K562 (cell line): ENCODE data around the gene APOA1. TPM values are rescaled to one million over a fixed set of nuclear protein-coding genes. Genes with fewer than 3 reads are reported as not detected.

Experiments used
- ATAC-seq: fragments of 200-7000 bp; cut with Tn5 transposase; 3 replicates; pipeline ENCODE4 v1.9.1; 2020; ENCODE audit warnings: moderate library complexity
- BruUV-seq: library from RNA; stranded (reverse); fragments of 400-500 nt; replicated peaks from 2 replicates; lab custom pipeline; 2021; lab: Mats Ljungman, UMichigan
- CTCF ChIA-PET: fragments of 300-600 bp; formaldehyde crosslinking; extraction: SDS; loops from one replicate; lab custom pipeline; 2021; ENCODE audit warnings: low intra/inter-chr PET ratio; lab: Yijun Ruan, JAX
- POLR2A ChIA-PET: fragments of 300-600, 350-650 bp; sonication (Branson Sonifier 250); formaldehyde crosslinking; extraction: SDS; loops from one replicate; lab custom pipeline; 2021; ENCODE audit warnings: antibody characterized with exemption, inconsistent platforms; lab: Yijun Ruan, JAX
- DNase-seq, 4 experiments: peaks; one replicate each; pipeline versions ENCODE4 v3.0.0 to v3.0.0-alpha.2; 2011 to 2018; ENCODE audit warnings: low spot score in 3 of 4, mixed read lengths in 3 of 4; ENCODE audit errors: extremely low read depth in 1 of 4
- FAIRE-seq: peaks from 2 replicates; lab custom pipeline; 2011; peaks lifted over from hg19 to GRCh38; lab: Jason Lieb, UNC
- H2AFZ ChIP-seq: 2 replicates; pipeline ENCODE4 v1.6.0; 2011; ENCODE audit warnings: low read depth, low read length, control low read depth, inconsistent platforms
- H3K27ac ChIP-seq: fragments of 200-600 bp; 3 replicates; pipeline ENCODE4 v1.8.0; 2011; ENCODE audit warnings: low read depth, mild to moderate bottlenecking, control low read depth, inconsistent platforms, low read length, moderate library complexity, mixed read lengths; ENCODE audit errors: extremely low read depth
- H3K27me3 ChIP-seq, 2 experiments: fragments of 300-600 bp in 1 of 2; 2 replicates in 1 of 2; 3 replicates in 1 of 2; pipeline versions ENCODE4 v1.6.0 to v1.8.0; 2011; ENCODE audit warnings: inconsistent platforms in 2 of 2, low read length in 2 of 2, mild to moderate bottlenecking in 1 of 2, mixed read lengths in 1 of 2, moderate library complexity in 1 of 2; ENCODE audit not compliant: control insufficient read depth in 2 of 2, insufficient read depth in 2 of 2
- H3K36me3 ChIP-seq: fragments of 300-600 bp; 3 replicates; pipeline ENCODE4 v1.8.0; 2011; ENCODE audit warnings: mild to moderate bottlenecking, low read length, inconsistent platforms; ENCODE audit not compliant: control insufficient read depth, insufficient read depth
- H3K4me1 ChIP-seq, 2 experiments: fragments of 200-600 bp in 1 of 2; replicated peaks in 1 of 2; 2 replicates in 1 of 2; 3 replicates in 1 of 2; pipeline versions ENCODE4 v1.5.1 to v1.8.0; 2011; ENCODE audit warnings: inconsistent platforms in 2 of 2, low read length in 2 of 2, mild to moderate bottlenecking in 1 of 2, mixed read lengths in 1 of 2, moderate library complexity in 1 of 2; ENCODE audit not compliant: control insufficient read depth in 2 of 2, insufficient read depth in 2 of 2
- H3K4me2 ChIP-seq: 2 replicates; pipeline ENCODE4 v1.6.1; 2011; ENCODE audit warnings: low read length, control low read depth, inconsistent platforms, mixed read lengths; ENCODE audit not compliant: insufficient read depth
- H3K4me3 ChIP-seq: fragments of 200-600 bp; sonication (generic), shearing (Covaris generic); 2 replicates; pipeline ENCODE4 v1.5.1; 2016; ENCODE audit warnings: control low read depth, inconsistent platforms
- H3K79me2 ChIP-seq: fragments of 200-600 bp; 3 replicates; pipeline ENCODE4 v1.8.0; 2011; ENCODE audit warnings: low read length, inconsistent platforms; ENCODE audit not compliant: control insufficient read depth, insufficient read depth
- H3K9ac ChIP-seq, 2 experiments: 2 replicates each; pipeline versions ENCODE4 v1.6.0 to v1.6.1; 2011; ENCODE audit warnings: low read depth in 2 of 2, low read length in 2 of 2, control low read depth in 1 of 2, inconsistent platforms in 1 of 2, mild to moderate bottlenecking in 1 of 2, mixed read lengths in 1 of 2; ENCODE audit not compliant: insufficient read depth in 1 of 2
- H3K9me1 ChIP-seq: one replicate; pipeline ENCODE4 v1.6.0; 2011; ENCODE audit warnings: inconsistent platforms, mild to moderate bottlenecking, low read length, moderate library complexity; ENCODE audit not compliant: control insufficient read depth, insufficient read depth
- H3K9me3 ChIP-seq: replicated peaks from 2 replicates; pipeline ENCODE4 v1.5.1; 2011; ENCODE audit warnings: low read depth, low read length, inconsistent platforms; ENCODE audit not compliant: control insufficient read depth, insufficient read depth
- H4K20me1 ChIP-seq: replicated peaks from 2 replicates; pipeline ENCODE4 v1.6.1; 2011; ENCODE audit warnings: low read length, inconsistent platforms, mixed read lengths; ENCODE audit not compliant: control insufficient read depth, insufficient read depth
- ADNP ChIP-seq: fragments of 200-800 bp; sonication (Bioruptor generic); IDR thresholded peaks from 2 replicates; pipeline ENCODE4 v1.6.1; 2016; ENCODE audit warnings: missing genetic modification characterization, missing compliant biosample characterization
- BCOR ChIP-seq: fragments of 450-650 bp; IDR thresholded peaks from 2 replicates; pipeline ENCODE4 v1.6.1; 2016
- CBFA2T2 ChIP-seq: fragments of 450-650 bp; conservative IDR thresholded peaks from 2 replicates; pipeline ENCODE4 v1.6.1; 2017; ENCODE audit warnings: mild to moderate bottlenecking
- CBFA2T3 ChIP-seq: fragments of 450-650 bp; IDR thresholded peaks from 2 replicates; pipeline ENCODE4 v1.6.1; 2017
- CBFB ChIP-seq: sonication (generic); formaldehyde crosslinking; IDR thresholded peaks from 2 replicates; pipeline ENCODE4 v1.4.0; 2020; ENCODE audit warnings: mild to moderate bottlenecking, missing genetic modification reagents
- CEBPB ChIP-seq: fragments of 450-650 bp; IDR thresholded peaks from 2 replicates; pipeline ENCODE4 v1.6.1; 2016; ENCODE audit warnings: missing genetic modification characterization, missing compliant biosample characterization
- EGR1 ChIP-seq: fragments of 450-650 bp; conservative IDR thresholded peaks from 2 replicates; pipeline ENCODE4 v1.6.1; 2017; ENCODE audit warnings: mild to moderate bottlenecking
- EZH2 ChIP-seq: IDR thresholded peaks from 2 replicates; pipeline ENCODE4 v1.6.1; 2012; ENCODE audit warnings: low read depth, mild to moderate bottlenecking, inconsistent platforms, low read length, borderline replicate concordance
- L3MBTL2 ChIP-seq: fragments of 450-650 bp; IDR thresholded peaks from 2 replicates; pipeline ENCODE4 v1.6.1; 2016; ENCODE audit warnings: mild to moderate bottlenecking, moderate library complexity
- MEIS2 ChIP-seq: fragments of 450-650 bp; IDR thresholded peaks from 2 replicates; pipeline ENCODE4 v1.6.1; 2014; ENCODE audit warnings: mild to moderate bottlenecking; ENCODE audit not compliant: partially characterized antibody
- MYBL2 ChIP-seq, 2 experiments: fragments of 450-650 bp in 1 of 2; sonication (generic) in 1 of 2; formaldehyde crosslinking in 1 of 2; IDR thresholded peaks; 2 replicates each; pipeline versions ENCODE4 v1.6.1 to v1.8.1; 2017 to 2022; ENCODE audit warnings: borderline replicate concordance in 1 of 2, inconsistent platforms in 1 of 2, low read depth in 1 of 2, mild to moderate bottlenecking in 1 of 2, missing genetic modification reagents in 1 of 2, moderate library complexity in 1 of 2
- MYNN ChIP-seq, 2 experiments: sonication (generic); formaldehyde crosslinking in 1 of 2; IDR thresholded peaks; 2 replicates each; pipeline versions ENCODE4 v1.5.0 to v1.6.1; 2016 to 2020; ENCODE audit warnings: antibody characterized with exemption in 1 of 2, missing genetic modification reagents in 1 of 2
- NELFE ChIP-seq: IDR thresholded peaks from 2 replicates; pipeline ENCODE4 v1.6.1; 2011; ENCODE audit warnings: mild to moderate bottlenecking; ENCODE audit not compliant: insufficient read depth, insufficient read length
- NRF1 ChIP-seq, 2 experiments: fragments of 450-650 bp; IDR thresholded peaks in 1 of 2; conservative IDR thresholded peaks in 1 of 2; 2 replicates each; pipeline ENCODE4 v1.6.1; 2014; ENCODE audit warnings: mild to moderate bottlenecking in 2 of 2
- POLR3G ChIP-seq: IDR thresholded peaks from 2 replicates; pipeline ENCODE4 v1.6.1; 2011; ENCODE audit not compliant: insufficient read length, insufficient replicate concordance; ENCODE audit errors: extremely low read depth
- RCOR1 ChIP-seq, 2 experiments: IDR thresholded peaks; 2 replicates each; pipeline ENCODE4 v1.6.1; 2012; ENCODE audit warnings: low read depth in 2 of 2, low read length in 2 of 2, borderline replicate concordance in 1 of 2, improper control_type of control experiment in 1 of 2
- SMARCA4 ChIP-seq: fragments of 450-650 bp; IDR thresholded peaks from 2 replicates; pipeline ENCODE4 v1.6.1; 2016
- SMARCA5 ChIP-seq: fragments of 450-650 bp; IDR thresholded peaks from 2 replicates; pipeline ENCODE4 v1.6.1; 2016
- TCF3 ChIP-seq: sonication (generic); formaldehyde crosslinking; IDR thresholded peaks from 2 replicates; pipeline ENCODE4 v1.4.0; 2020; ENCODE audit warnings: mild to moderate bottlenecking, missing genetic modification reagents
- TEAD4 ChIP-seq, 2 experiments: sonication (generic) in 1 of 2; formaldehyde crosslinking in 1 of 2; IDR thresholded peaks; 2 replicates each; pipeline versions ENCODE4 v1.6.1 to v1.8.0; 2012 to 2022; ENCODE audit warnings: borderline replicate concordance in 1 of 2, inconsistent platforms in 1 of 2, low read length in 1 of 2, mild to moderate bottlenecking in 1 of 2, missing genetic modification reagents in 1 of 2
- ZBTB7A ChIP-seq: IDR thresholded peaks from 2 replicates; pipeline ENCODE4 v1.6.1; 2011; ENCODE audit warnings: low read depth, mild to moderate bottlenecking, low read length, moderate library complexity, borderline replicate concordance; ENCODE audit not compliant: control insufficient read depth
- ZNF174 ChIP-seq: fragments of 250-450 bp; sonication (Bioruptor Pico); IDR thresholded peaks from 2 replicates; pipeline ENCODE4 v1.4.0; 2020; ENCODE audit warnings: mild to moderate bottlenecking
- ZNF311 ChIP-seq: fragments of 250-450 bp; sonication (Bioruptor Pico); IDR thresholded peaks from 2 replicates; pipeline ENCODE4 v1.4.0; 2020; ENCODE audit warnings: mild to moderate bottlenecking, moderate library complexity
- ZNF75A ChIP-seq: fragments of 450-650 bp; formaldehyde crosslinking; IDR thresholded peaks from 2 replicates; pipeline ENCODE4 v1.4.0; 2020; ENCODE audit warnings: mild to moderate bottlenecking
- WGBS: fragments of 100-300 bp; shearing (Covaris generic); methylation state at CpG from one replicate; pipeline ENCODE4 v1.1.6; 2016; ENCODE audit warnings: low coverage, mixed read lengths; ENCODE audit not compliant: insufficient coverage; ENCODE audit errors: missing lambda C conversion rate; 5-methylcytosine and 5-hydroxymethylcytosine counted together
- in situ Hi-C: fragments of 300-500 bp; cut with MboI; formaldehyde crosslinking; loops from 4 replicates; pipeline ENCODE4 v1.15.0; 2018; ENCODE audit warnings: inconsistent platforms, mixed read lengths
- intact Hi-C: fragments of 100-400 bp; cut with micrococcal nuclease; formaldehyde crosslinking; loops from 2 replicates; pipeline ENCODE4 v1.14.2; 2022
- polyA plus RNA-seq, 8 experiments: library from polyadenylated mRNA; depleted of rRNA in 4 of 8; stranded (reverse) in 5 of 8; unstranded in 3 of 8; fragments of >200 nt; fragmentation: Nextera tagmentation in 2 of 8; fragmentation: Illumina TruSeq in 1 of 8; extraction: Ambion mirVana in 2 of 8; extraction: Trizol in 1 of 8; gene quantifications; 2 replicates each; pipeline versions ENCODE4 v1.2.1 to v1.2.3, GENCODE V29; 2011 to 2014; ENCODE audit warnings: inconsistent platforms in 1 of 8, missing spikeins in 1 of 8
- total RNA-seq, 7 experiments: library from RNA; depleted of rRNA in 6 of 7; stranded (reverse); fragments of >200 nt in 6 of 7; fragmentation: Illumina TruSeq in 2 of 7; extraction: Trizol in 2 of 7; gene quantifications; 2 replicates each; pipeline versions ENCODE4 v1.2.1 to v1.2.3, GENCODE V29; 2011 to 2021; ENCODE audit warnings: low replicate concordance in 1 of 7
- TF ChIP-seq, protein P1 (sequence below): fragments of 250-450 bp; sonication (Bioruptor Pico); IDR thresholded peaks from 2 replicates; pipeline ENCODE4 v1.6.1; 2021; ENCODE audit warnings: mild to moderate bottlenecking

Gene APOA1
- total and polyA plus RNA-seq, 9 of the 15 experiments (the other 6 are each of a cell fraction or from before 2014, with no cell fraction given): 1.8 TPM; not detected in 8

GRCh38 chr11:116840746-116841296 lies 3.4 kb upstream of the APOA1 start:
- Histone ChIP-seq H4K20me1 (no peaks in the 10 kb centered on the region), H2AFZ (no peak overlapping the region), H3K9ac (peak overlapping the region in 1 of 2 experiments; percentile 39; a peak in 1 of 4 replicates), H3K4me1 (peaks cover 13 to 22% of the 10 kb centered on the region in 2 experiments; a peak in 4 of 5 replicates), H3K9me3 (no peaks in the 10 kb centered on the region), H3K4me2 (peak overlapping the region; percentile 6; the same call in 1 of the 2 replicates), H3K79me2 (no peaks in the 10 kb centered on the region), H3K27me3 (no peaks in the 10 kb centered on the region; a peak in 1 of 5 replicates), H3K27ac (no peak overlapping the region), H3K9me1 (no peaks in the 10 kb centered on the region), H3K36me3 (peaks cover 20% of the 10 kb centered on the region; the same call in 2 of the 3 replicates), H3K4me3 (no peak overlapping the region)
- ATAC-seq (peak; percentile 10; the same call in 2 of the 3 replicates), FAIRE-seq (peak; percentile 15), DNase-seq (peak in 1 of 4 experiments; percentile 27)
- in situ Hi-C loops: no loop called here
- intact Hi-C loops: no loop called here
- CTCF ChIA-PET: no interaction called here
- WGBS: 10% methylated on average over 9 of the region's 9 CpGs
- BruUV-seq: no TSS peak
- POLR2A ChIA-PET: interaction anchor here (0.6 to 1.0 kb wide), 2 partner anchors 90 to 158 kb away, joined by 3 to 4 read pairs; no protein-coding TSS in a partner anchor
- 0 out of 2 replicates have a peak, but pooled peaks have one; percentile 23 for TF ChIP-seq CBFB (CRISPR knock-in tag)
- TF ChIP-seq SMARCA4: no peak
- no peak for TF ChIP-seq ZNF174 (CRISPR knock-in tag)
- TF ChIP-seq NELFE: no peak
- TF ChIP-seq TEAD4 (IDR thresholded peaks at IDR 0.05; ENCODE audit: low read length): peak; percentile 43; the same call in 1 of the 2 replicates
- TF ChIP-seq TEAD4 (CRISPR knock-in tag; IDR thresholded peaks at IDR 0.05; ENCODE audit: borderline replicate concordance): no peak
- TF ChIP-seq, protein P1, sequence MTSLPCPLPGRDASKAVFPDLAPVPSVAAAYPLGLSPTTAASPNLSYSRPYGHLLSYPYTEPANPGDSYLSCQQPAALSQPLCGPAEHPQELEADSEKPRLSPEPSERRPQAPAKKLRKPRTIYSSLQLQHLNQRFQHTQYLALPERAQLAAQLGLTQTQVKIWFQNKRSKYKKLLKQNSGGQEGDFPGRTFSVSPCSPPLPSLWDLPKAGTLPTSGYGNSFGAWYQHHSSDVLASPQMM (CRISPR knock-in tag): no peak
- peak; percentile 3 for TF ChIP-seq MEIS2
- 0 out of 4 replicates have a peak, but pooled peaks of 1 of the 2 experiments have one; percentile 14 for TF ChIP-seq NRF1 (conservative IDR thresholded peaks at IDR 0.05 in 1 of 2, IDR thresholded peaks at IDR 0.05 in 1 of 2)
- TF ChIP-seq ZNF75A (CRISPR knock-in tag): no peak
- TF ChIP-seq RCOR1 (IDR thresholded peaks at IDR 0.05; ENCODE audit: borderline replicate concordance in 1 of 2, low read depth in 2 of 2, low read length in 2 of 2): peak in 1 of 2 experiments; percentile 52; a peak in 1 of 4 replicates
- TF ChIP-seq CBFA2T2: peak; percentile 49; the same call in 1 of the 2 replicates
- TF ChIP-seq BCOR: no peak
- no peak for TF ChIP-seq EGR1
- TF ChIP-seq MYBL2 (IDR thresholded peaks at IDR 0.05; ENCODE audit: low read depth): no peak
- no peak for TF ChIP-seq MYBL2 (CRISPR knock-in tag; IDR thresholded peaks at IDR 0.05; ENCODE audit: borderline replicate concordance)
- peak; percentile 72 for TF ChIP-seq CBFA2T3
- no peak for TF ChIP-seq ZNF311 (CRISPR knock-in tag)
- peak; percentile 62 for TF ChIP-seq TCF3 (CRISPR knock-in tag)
- TF ChIP-seq EZH2: no peak
- no peak for TF ChIP-seq POLR3G
- no peak for TF ChIP-seq L3MBTL2
- no peak for TF ChIP-seq SMARCA5
- TF ChIP-seq ZBTB7A: no peak
- no peak for TF ChIP-seq MYNN (IDR thresholded peaks at IDR 0.05)
- no peak for TF ChIP-seq MYNN (CRISPR knock-in tag; IDR thresholded peaks at IDR 0.05)
- no peak for TF ChIP-seq ADNP (tag)
- TF ChIP-seq CEBPB (tag): 0 out of 2 replicates have a peak, but pooled peaks have one; percentile 19
